ENCODE results near the gene NISCH.

NISCH gene

DNA sequence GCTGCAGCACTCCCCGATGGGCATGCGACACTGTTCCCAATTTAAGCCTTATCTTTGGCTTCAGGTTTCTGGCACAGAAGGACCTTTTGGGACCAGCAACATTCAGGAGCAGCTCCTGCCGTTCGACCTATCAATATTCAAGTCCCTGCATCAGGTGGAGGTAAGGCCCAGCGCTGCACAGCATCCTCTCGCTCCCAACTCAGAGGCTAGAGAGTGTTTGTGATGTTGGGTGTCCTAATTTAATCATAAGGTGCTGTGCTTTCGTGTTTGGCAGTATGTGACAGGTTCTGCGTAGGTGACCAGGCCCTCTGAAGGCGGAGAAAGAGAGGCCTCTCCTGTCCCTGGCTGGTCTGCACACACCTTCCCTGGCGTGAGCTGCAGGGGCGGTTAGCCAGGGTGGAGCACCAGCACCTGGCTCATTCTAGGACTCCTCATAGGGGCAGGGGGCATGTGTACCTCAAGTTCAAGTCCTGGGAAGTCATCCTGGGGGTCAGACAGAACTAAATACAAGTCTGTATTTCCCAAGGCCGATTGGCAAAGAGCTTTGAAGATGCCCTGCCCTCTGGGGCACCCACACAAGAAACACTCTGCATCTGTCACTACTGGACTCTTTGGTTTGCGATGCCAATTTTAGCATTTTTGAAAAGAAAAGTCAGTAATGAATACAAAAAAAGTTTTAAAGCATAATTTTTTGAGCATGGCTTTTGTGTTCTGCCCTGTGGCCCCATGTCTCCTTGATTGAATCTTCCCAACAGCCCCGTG is 17.0 kb downstream of the NISCH start:
- DNase-seq, result no peak

DNA sequence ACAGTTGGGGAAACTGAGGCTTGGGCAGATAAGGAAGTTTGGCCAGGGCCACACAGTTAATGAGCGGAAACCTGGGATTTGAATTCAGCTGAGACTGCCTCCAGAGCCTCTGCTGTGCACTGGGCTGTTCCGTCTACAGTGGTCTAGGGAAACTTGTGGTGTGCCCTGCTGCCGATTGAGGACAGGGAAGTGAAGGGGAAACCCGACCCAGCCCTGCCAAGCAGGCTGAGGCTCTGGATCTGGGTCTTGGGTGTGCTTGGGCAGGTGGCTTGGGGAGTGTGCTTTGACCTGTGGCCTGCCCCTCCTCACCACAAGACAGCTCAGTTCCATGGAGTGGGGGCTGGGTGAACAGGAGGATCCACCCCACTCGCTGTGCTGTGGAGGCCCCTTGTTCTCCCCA is 17.6 kb downstream of the NISCH start:
- no peak for DNase-seq

DNA sequence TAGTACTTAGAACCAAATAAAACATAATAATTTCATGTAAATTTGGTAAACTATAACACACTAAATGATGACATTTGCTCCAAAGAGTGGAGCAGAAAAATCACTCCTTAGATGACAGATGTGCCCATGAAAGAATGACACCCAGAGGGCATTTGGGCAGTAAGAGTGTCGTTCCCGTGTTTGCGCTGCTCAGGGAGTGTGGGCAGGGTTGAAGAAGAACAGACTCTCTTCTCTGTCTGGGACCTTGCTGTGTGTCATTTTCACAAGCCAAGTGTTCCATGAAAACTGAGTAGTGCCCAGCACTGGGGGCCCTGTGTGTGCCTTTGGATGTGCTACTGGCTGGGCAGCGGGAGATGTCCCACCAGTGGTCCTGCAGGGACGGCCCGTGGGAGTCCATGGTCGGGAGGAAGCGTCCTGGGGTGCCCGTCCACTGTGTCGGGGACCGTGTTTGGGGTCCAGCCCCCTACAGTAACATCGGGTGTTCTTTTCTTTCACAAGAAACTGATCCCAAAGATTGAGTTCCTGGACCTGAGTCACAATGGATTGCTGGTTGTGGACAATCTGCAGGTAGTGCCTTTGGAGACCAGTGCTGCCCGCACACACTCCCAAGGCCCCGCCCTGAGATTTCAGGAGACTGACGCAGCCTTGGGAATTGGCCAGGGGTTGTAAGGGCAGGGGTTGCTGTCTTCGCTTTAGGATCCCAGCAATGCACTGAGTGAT is 21.8 kb downstream of the NISCH start:
- DNase-seq, result no peak

GRCh38 chr3:52477796-52478095 is 22.3 kb downstream of the NISCH start:
- no peak for DNase-seq

GRCh38 chr3:52479037-52479876 is 23.9 kb downstream of the NISCH start:
- no peak for DNase-seq

DNA sequence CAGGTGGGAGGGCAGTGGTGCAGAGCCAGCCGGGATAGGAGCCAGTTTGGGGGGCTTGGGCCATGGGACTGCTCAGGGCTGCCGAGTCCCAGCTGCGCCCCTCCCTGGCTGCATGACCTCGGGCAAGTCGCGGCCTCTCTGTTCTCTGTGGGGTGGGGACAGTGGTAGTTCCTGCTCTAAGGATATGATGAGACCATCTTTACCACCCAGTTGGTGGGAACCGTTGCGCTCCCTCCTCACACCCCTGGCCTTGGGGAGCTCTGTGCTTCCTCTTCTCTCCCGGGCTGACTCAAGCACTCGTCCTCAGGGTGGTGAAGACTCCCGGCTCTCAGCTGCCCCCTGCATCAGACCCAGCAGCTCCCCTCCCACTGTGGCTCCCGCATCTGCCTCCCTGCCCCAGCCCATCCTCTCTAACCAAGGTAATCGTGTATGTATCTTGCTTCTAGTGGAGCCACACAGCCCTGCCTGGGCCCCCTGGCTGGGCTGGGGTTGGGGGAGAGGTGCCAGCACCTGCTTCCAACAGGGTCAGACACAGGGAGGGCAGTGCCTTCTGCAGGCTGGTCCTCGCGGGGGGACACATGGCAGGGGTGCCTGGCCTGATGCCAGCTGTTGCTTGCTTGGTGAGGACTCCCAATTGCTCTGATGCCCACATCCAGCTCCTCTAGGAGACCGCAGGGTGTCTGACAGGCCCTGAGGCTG is 24.6 kb downstream of the NISCH start:
- no peak for DNase-seq

DNA sequence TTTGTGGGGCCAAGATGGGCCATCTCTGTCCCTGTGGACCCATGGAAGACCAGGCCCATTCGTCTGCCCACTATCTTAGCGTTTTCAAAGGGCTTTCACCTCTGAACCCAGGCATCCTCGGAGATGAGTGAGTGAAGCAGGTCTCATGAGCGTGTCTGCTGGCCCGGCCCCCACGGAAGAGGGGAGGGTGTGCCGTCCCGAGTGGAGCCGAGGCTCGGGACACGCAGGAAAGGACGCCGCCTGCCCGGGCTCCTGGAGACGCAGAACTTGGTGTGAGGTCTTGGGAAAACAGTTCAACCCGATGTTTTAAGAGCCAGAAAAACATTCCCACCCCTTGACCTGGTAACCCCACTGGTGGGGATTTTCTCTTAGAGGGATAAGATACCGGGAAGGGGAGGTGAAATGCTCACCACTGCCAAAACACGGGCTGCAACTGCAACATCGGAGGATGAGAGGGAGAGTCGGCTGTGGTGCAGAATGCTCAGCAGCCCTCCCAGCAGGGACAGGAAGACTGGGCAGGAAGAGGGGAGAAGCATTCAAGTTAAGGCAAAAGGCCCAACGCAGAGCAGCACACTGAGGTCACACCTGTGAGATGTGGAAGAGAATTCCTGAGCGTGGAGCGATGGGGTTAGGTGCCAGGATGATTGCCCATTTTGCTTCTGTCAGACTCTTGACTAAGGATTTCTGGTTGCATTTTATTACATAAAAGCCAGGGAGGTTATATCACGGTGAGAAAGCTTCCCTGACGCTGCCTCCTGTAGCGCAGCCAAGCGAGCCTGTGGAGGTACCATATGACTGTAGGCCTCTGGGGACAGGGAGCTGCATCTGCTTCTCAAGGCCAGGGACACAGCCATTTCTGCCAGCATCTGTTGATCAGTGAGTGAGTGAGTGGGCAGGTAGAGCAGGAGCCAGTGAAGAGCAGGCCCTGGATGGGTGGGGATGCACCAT is 25.6 kb downstream of the NISCH start:
- no peak for DNase-seq

GRCh38 chr3:52481819-52482521 is 26.6 kb downstream of the NISCH start:
- DNase-seq, result no peak

DNA sequence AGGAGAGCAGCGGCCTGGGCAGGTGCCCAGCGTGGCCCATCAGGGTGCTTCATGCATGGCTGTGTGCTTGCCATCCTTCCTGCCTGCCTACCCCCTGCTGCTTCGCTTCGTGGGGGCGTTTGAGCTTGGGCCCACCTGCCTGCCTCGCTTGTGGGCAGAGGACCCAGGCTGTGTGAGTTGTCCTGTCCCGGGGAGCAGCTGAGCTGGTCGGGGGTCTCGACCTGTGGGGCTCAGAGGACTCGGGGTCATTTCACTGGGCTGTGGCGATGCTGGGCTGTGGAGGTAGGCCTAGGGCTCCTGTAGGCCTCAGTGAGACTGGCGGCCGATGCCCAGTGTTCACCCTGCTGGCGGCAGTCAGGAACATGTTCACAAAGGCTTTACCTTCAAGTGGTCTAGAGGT is 27.7 kb downstream of the NISCH start:
- no peak for DNase-seq

DNA sequence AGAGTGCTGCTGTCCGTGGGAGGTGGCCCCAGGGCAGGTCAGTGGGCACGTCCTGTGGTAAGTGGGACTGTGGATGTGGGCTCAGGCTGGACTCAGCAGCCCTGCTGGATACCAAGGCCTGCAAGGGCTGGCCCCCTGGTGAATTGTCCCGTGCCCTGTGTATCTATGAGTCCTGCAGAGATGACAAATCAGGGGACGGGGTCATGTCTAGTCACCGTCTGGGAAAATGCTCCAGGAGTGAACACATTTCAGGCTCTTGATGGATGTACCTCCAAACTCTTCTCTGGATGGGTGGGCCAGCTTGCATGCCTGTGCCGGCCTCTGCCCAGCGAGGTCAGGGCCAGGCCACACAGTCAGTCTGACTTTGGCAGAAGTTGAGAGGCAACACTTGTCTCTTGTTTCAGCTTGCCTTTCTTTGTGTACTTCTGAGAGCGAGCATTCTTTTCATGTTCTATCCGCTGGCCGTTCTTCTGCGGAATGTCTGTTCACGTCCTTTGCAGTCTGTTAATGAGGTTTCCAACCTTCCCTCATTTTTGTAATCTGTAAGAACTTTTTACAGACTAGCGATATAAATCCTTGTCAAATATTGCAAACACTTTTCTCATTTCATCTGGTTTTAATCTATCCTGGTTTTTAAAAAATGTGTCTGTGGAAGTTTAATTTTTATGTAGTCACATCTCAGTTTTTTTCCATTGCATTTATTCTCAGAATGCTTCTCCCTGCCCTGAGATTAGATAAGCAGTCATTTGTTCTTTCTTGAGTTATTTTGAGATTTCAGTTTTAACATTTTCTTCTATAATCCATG is 28.4 kb downstream of the NISCH start:
- no peak for DNase-seq

DNA sequence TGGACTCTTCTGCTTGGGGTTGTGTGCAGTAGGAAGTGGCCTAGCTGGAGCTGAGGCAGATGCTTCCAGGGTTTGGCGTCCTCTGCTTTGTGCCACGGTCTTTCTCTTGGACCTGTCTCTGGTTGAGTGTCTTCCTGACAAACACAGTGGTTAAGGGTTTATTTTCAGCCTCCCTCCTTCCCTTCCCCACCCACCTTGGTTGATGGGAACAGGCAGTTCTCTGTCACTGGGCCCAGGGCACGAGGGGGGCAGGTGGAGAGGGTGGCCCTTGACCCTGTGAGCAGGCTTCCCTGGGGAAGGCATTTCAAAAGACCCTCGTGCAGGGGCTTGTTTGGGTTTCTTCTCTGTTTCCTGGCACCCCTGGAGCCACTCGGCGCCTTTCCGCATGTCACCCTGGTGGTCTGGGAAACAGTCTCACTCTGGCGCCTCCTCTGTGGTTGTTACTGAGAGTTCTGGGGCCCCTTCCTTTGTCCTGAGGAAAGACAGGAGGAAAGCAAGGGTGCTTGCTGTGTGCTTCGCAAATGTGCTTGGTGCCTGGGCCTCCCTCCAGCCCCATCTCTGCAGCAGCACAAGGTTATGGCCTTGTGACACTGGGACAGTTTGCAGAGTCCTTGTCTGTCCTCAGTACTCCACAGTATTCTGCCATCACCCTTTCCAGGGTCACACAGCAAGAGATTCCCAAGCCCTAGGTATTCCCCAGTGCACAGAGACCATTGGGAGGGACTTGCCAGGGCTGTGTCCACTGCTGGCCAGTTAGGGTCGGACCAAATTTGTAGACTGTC is 29.5 kb downstream of the NISCH start:
- peak in 1 of 2 experiments; percentile 27 for DNase-seq

GRCh38 chr3:52487050-52487787 is 31.8 kb downstream of the NISCH start:
- DNase-seq, result no peak

- no peak for DNase-seq
Observed at GRCh38 chr3:52487788-52488691, 32.6 kb downstream of the NISCH start.

GRCh38 chr3:52488746-52489145 is 33.3 kb downstream of the NISCH start:
- DNase-seq, result no peak

DNA sequence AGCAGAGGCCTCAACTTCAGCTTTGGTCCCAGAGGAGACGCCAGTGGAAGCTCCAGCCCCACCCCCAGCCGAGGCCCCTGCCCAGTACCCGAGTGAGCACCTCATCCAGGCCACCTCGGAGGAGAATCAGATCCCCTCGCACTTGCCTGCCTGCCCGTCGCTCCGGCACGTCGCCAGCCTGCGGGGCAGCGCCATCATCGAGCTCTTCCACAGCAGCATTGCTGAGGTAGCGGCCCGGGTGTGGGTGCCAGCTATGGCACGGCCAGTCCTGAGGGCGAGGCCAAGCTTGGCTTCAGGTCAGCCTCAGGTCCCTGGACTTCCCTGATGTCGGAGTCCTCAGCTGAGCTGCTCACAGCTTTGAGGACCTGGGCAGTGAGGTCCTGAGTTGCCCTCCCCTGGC is 34.0 kb downstream of the NISCH start:
- DNase-seq, result no peak

DNA sequence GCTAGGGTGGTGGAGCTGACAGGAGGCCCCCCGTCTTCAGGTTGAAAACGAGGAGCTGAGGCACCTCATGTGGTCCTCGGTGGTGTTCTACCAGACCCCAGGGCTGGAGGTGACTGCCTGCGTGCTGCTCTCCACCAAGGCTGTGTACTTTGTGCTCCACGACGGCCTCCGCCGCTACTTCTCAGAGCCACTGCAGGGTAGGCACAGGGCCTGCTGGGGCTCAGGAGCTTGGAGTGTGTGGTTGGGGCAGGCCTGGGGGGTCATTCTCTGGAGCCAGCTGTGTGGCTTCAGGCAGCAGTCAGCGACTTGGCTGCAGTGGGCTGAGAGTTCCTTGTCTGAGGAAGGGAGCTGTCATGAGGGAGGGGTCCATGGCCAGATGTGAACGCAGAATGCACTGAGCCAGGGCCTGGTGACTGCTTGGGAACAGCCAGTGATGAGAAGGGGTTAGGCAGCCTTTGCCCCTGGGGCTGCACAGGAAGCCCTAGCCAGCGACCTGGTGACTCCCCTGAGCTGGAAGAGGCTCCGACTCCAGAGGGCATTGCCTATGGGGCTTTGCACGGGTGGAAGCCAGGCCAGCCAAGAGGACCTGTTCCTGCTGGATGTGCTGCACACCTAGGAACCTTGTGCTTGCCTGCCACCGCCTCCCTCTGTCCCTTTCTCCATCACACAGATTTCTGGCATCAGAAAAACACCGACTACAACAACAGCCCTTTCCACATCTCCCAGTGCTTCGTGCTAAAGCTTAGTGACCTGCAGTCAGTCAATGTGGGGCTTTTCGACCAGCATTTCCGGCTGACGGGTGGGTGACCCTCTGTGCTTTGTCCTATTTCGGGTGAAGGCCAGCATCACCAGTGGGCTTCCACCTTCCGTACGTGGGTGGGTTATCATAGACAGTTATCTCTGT is 34.9 kb downstream of the NISCH start:
- peak; percentile 43 to 47 for DNase-seq
